B cell (primary cell): ENCODE measurements around the gene BMAL1. TPM values are rescaled to one million over a fixed set of nuclear protein-coding genes. Genes with fewer than 3 reads are reported as not detected.

Experiments used
- ATAC-seq: fragments of 200-7000 bp; cut with Tn5 transposase; one replicate; pipeline ENCODE4 v1.10.0; 2021; ENCODE audit warnings: low read depth, mild to moderate bottlenecking, moderate number of reproducible peaks, moderate library complexity
- CTCF ChIA-PET: fragments of 350-600 bp; sonication (Branson Sonifier 250); formaldehyde crosslinking; loops from one replicate; lab custom pipeline; 2021; ENCODE audit warnings: antibody characterized with exemption, inconsistent platforms; lab: Charles Lee
- POLR2A ChIA-PET: fragments of 350-600 bp; sonication (Branson Sonifier 250); formaldehyde crosslinking; loops from one replicate; lab custom pipeline; 2021; ENCODE audit warnings: antibody characterized with exemption; lab: Charles Lee
- DNase-seq: peaks from one replicate; pipeline ENCODE4 v3.0.0; 2013
- H2AFZ ChIP-seq: 2 replicates; pipeline ENCODE4 v1.6.1; 2012; ENCODE audit warnings: mild to moderate bottlenecking, low read depth, low read length; ENCODE audit not compliant: insufficient read depth, poor library complexity, severe bottlenecking
- H3K27ac ChIP-seq, 2 donors: 1 replicate in 1 of 2; 2 replicates in 1 of 2; pipeline ENCODE4 v1.5.1; 2012 to 2013; ENCODE audit warnings: low read length in 2 of 2, mild to moderate bottlenecking in 2 of 2, moderate library complexity in 1 of 2
- H3K27me3 ChIP-seq, 4 experiments: fragments of 200-600 bp in 1 of 4; sonication (generic) in 1 of 4; replicated peaks in 1 of 4; 1 replicate in 2 of 4; 2 replicates in 2 of 4; pipeline versions ENCODE4 v1.6.1 to v1.7.0; 2013 to 2016; ENCODE audit warnings: low read length in 3 of 4, mild to moderate bottlenecking in 2 of 4, mixed read lengths in 1 of 4, moderate library complexity in 1 of 4; ENCODE audit not compliant: insufficient read depth in 4 of 4, control insufficient read depth in 3 of 4; ENCODE audit errors: control extremely low read depth in 1 of 4
- H3K36me3 ChIP-seq, 2 experiments: replicated peaks in 1 of 2; 1 replicate in 1 of 2; 2 replicates in 1 of 2; pipeline versions ENCODE4 v1.6.1 to v1.7.1; 2013; ENCODE audit warnings: low read length in 1 of 2; ENCODE audit not compliant: insufficient read depth in 2 of 2, control insufficient read depth in 1 of 2; ENCODE audit errors: control extremely low read depth in 1 of 2, extremely low read depth in 1 of 2
- H3K4me1 ChIP-seq, 2 donors: fragments of 200-600 bp in 1 of 2; sonication (generic) in 1 of 2; 1 replicate in 1 of 2; 2 replicates in 1 of 2; pipeline versions ENCODE4 v1.5.1 to v1.6.1; 2013 to 2017; ENCODE audit warnings: low read length in 2 of 2; ENCODE audit not compliant: control insufficient read depth in 2 of 2, insufficient read depth in 2 of 2
- H3K4me2 ChIP-seq: replicated peaks from 2 replicates; pipeline ENCODE3; 2012; ENCODE audit warnings: mild to moderate bottlenecking, low read depth, low read length; ENCODE audit not compliant: poor library complexity, severe bottlenecking
- H3K4me3 ChIP-seq, 5 experiments: fragments of 200-600 bp in 1 of 5; sonication (generic) in 1 of 5; 1 replicate in 3 of 5; 2 replicates in 2 of 5; pipeline versions ENCODE4 v1.5.1 to v1.7.0; 2011 to 2016; ENCODE audit warnings: low read length in 4 of 5, mild to moderate bottlenecking in 4 of 5, low read depth in 2 of 5, control low read depth in 1 of 5, moderate library complexity in 1 of 5; ENCODE audit not compliant: insufficient read depth in 1 of 5; ENCODE audit errors: control extremely low read depth in 1 of 5, extremely low read depth in 1 of 5
- H3K79me2 ChIP-seq: fragments of 200-600 bp; sonication (generic); one replicate; pipeline ENCODE4 v1.6.0; 2016; ENCODE audit warnings: low read length; ENCODE audit not compliant: control insufficient read depth, insufficient read depth
- H3K9ac ChIP-seq: fragments of 200-600 bp; sonication (generic); 2 replicates; pipeline ENCODE4 v1.6.1; 2017; ENCODE audit warnings: mild to moderate bottlenecking, low read length, moderate library complexity
- H3K9me3 ChIP-seq, 3 donors: one replicate each; pipeline versions ENCODE4 v1.6.1 to v1.7.1; 2013; ENCODE audit warnings: low read length in 2 of 3; ENCODE audit not compliant: control insufficient read depth in 2 of 3, insufficient read depth in 1 of 3; ENCODE audit errors: control extremely low read depth in 1 of 3
- H4K20me1 ChIP-seq: 2 replicates; pipeline ENCODE4 v1.6.0; 2012; ENCODE audit warnings: mild to moderate bottlenecking, low read length; ENCODE audit not compliant: insufficient read depth, control insufficient read depth, poor library complexity, severe bottlenecking
- H3K27ac Mint-ChIP-seq: one replicate; pipeline ENCODE4 v1.8.0; 2021; ENCODE audit warnings: mixed read lengths
- H3K27me3 Mint-ChIP-seq: one replicate; pipeline ENCODE4 v1.8.0; 2021; ENCODE audit warnings: mixed read lengths
- H3K4me1 Mint-ChIP-seq: one replicate; pipeline ENCODE4 v1.8.0; 2021; ENCODE audit warnings: mixed read lengths
- H3K4me3 Mint-ChIP-seq: one replicate; pipeline ENCODE4 v1.8.0; 2021; ENCODE audit warnings: mixed read lengths
- H3K9me3 Mint-ChIP-seq: one replicate; pipeline ENCODE4 v1.8.0; 2022; ENCODE audit warnings: mixed read lengths; ENCODE audit not compliant: insufficient read depth
- CTCF ChIP-seq: fragments of 200-600 bp; IDR thresholded peaks from one replicate; pipeline ENCODE4 v1.8.0; 2022; ENCODE audit warnings: antibody characterized with exemption, mild to moderate bottlenecking
- EZH2 ChIP-seq: IDR thresholded peaks from 2 replicates; pipeline ENCODE4 v1.6.1; 2012; ENCODE audit warnings: borderline replicate concordance, low read depth, mild to moderate bottlenecking, moderate library complexity, low read length; ENCODE audit not compliant: insufficient read depth, poor library complexity, severe bottlenecking
- WGBS: methylation state at CpG from one replicate; pipeline ENCODE4 v1.1.5; 2013; ENCODE audit warnings: missing lambda C conversion rate; ENCODE audit not compliant: insufficient coverage; 5-methylcytosine and 5-hydroxymethylcytosine counted together
- intact Hi-C: fragments of 100-400 bp; cut with micrococcal nuclease; formaldehyde crosslinking; loops from one replicate; pipeline ENCODE4 v1.10.0; 2022
- polyA plus RNA-seq: library from polyadenylated mRNA; depleted of rRNA; stranded (reverse); fragments of >200 nt; gene quantifications from 2 replicates; pipeline ENCODE4 v1.2.3, GENCODE V29; 2012
- total RNA-seq, 2 donors: library from RNA; stranded (reverse); fragments of 120-200 nt in 1 of 2; gene quantifications; 1 replicate in 1 of 2; 2 replicates in 1 of 2; pipeline versions ENCODE4 v1.2.3 to v1.2.4, GENCODE V29; 2013 to 2022

The BMAL1 gene
- total and polyA plus RNA-seq, 2 donors (not counting 1 experiment from before 2014, with no cell fraction given), result 8.6 to 39.1 TPM

- WGBS, result no CpG with 5 or more reads among the region's 3 CpGs
Observed at GRCh38 chr11:13429836-13430235, 152.2 kb downstream of the BMAL1 start.

GRCh38 chr11:13433437-13433836 lies 155.8 kb downstream of the BMAL1 start:
- Histone ChIP-seq H3K4me1 (peaks cover 0 to 3% of the 10 kb centered on the region in 2 donors), H2AFZ (no peak overlapping the region), H3K79me2 (peaks cover 70% of the 10 kb centered on the region), H3K27me3 (no peaks in the 10 kb centered on the region), H3K4me2 (no peak overlapping the region), H3K4me3 (no peak overlapping the region), H3K9ac (no peak overlapping the region), H4K20me1 (peaks cover 33% of the 10 kb centered on the region), H3K27ac (no peak overlapping the region), H3K9me3 (peaks cover 5 to 11% (median 9%) of the 10 kb centered on the region in 3 donors), H3K36me3 (peaks cover 0 to 6% of the 10 kb centered on the region in 2 experiments)
- no peak for DNase-seq
- ATAC-seq, result no peak
- intact Hi-C loops, result no loop called here
- no CpG with 5 or more reads among the region's 2 CpGs for whole genome bisulfite sequencing
- ChIA-PET CTCF (no interaction called here), POLR2A (no interaction called here)
- TF ChIP-seq CTCF (no peak), EZH2 (no peak)
- H3K4me3 Mint-ChIP-seq, result no peak overlapping the region
- H3K9me3 Mint-ChIP-seq, result peaks cover 7% of the 10 kb centered on the region
- no peak overlapping the region for H3K27ac Mint-ChIP-seq
- H3K27me3 Mint-ChIP-seq, result no peaks in the 10 kb centered on the region
- peaks cover 33% of the 10 kb centered on the region for H3K4me1 Mint-ChIP-seq

More at GRCh38 chr11:13429836-13430235, 152.2 kb downstream of the BMAL1 start:
- H3K4me3 Mint-ChIP-seq, result no peak overlapping the region
- intact Hi-C loops, result no loop called here
- Histone ChIP-seq H3K9ac (no peak overlapping the region), H3K27ac (no peak overlapping the region), H4K20me1 (peaks cover 25% of the 10 kb centered on the region), H3K9me3 (peaks cover 12 to 34% (median 29%) of the 10 kb centered on the region in 3 donors), H3K4me1 (peaks cover 0 to 4% of the 10 kb centered on the region in 2 donors), H3K4me3 (no peak overlapping the region), H3K4me2 (no peak overlapping the region), H3K27me3 (no peaks in the 10 kb centered on the region), H3K79me2 (peaks cover 66% of the 10 kb centered on the region), H2AFZ (no peak overlapping the region), H3K36me3 (peaks cover 3 to 6% of the 10 kb centered on the region in 2 experiments)
- ATAC-seq (no peak), DNase-seq (no peak)
- ChIA-PET CTCF (no interaction called here), POLR2A (no interaction called here)
- H3K9me3 Mint-ChIP-seq, result peaks cover 11% of the 10 kb centered on the region
- peaks cover 24% of the 10 kb centered on the region for H3K4me1 Mint-ChIP-seq
- H3K27ac Mint-ChIP-seq, result no peak overlapping the region
- no peak for TF ChIP-seq EZH2
- no peak for TF ChIP-seq CTCF
- no peaks in the 10 kb centered on the region for H3K27me3 Mint-ChIP-seq
